HCT116 (cell line): ENCODE results near the gene CHCHD3.

ENCODE experiments used
- CTCF ChIP-seq, 3 experiments: fragments of 200-600 bp in 1 of 3; sonication (generic) in 1 of 3; IDR thresholded peaks in 2 of 3; conservative IDR thresholded peaks in 1 of 3; 2 replicates each; pipeline ENCODE4 v1.5.1; 2012 to 2017; ENCODE audit warnings: low read depth in 2 of 3, low read length in 2 of 3, antibody characterized with exemption in 1 of 3, borderline replicate concordance in 1 of 3, control low read depth in 1 of 3, mild to moderate bottlenecking in 1 of 3, mixed read lengths in 1 of 3, mixed run types in 1 of 3, moderate library complexity in 1 of 3; ENCODE audit not compliant: insufficient read depth in 1 of 3
- EGR1 ChIP-seq: IDR thresholded peaks from 2 replicates; pipeline ENCODE4 v1.6.1; 2012; ENCODE audit warnings: low read depth
- MAX ChIP-seq: IDR thresholded peaks from 2 replicates; pipeline ENCODE4 v1.6.1; 2012
- POLR2A ChIP-seq: IDR thresholded peaks from 2 replicates; pipeline ENCODE4 v1.7.0; 2011; ENCODE audit warnings: borderline replicate concordance; ENCODE audit not compliant: insufficient read depth, insufficient read length; ENCODE audit errors: extremely low read depth
- POLR2AphosphoS5 ChIP-seq: IDR thresholded peaks from 2 replicates; pipeline ENCODE4 v1.6.1; 2011; ENCODE audit warnings: mild to moderate bottlenecking, low read depth, low read length, moderate library complexity
- REST ChIP-seq: IDR thresholded peaks from 2 replicates; pipeline ENCODE4 v1.6.1; 2012; ENCODE audit warnings: low read depth
- YY1 ChIP-seq: IDR thresholded peaks from 2 replicates; pipeline ENCODE4 v1.6.1; 2011; ENCODE audit warnings: low read length, low read depth, moderate library complexity, mild to moderate bottlenecking; ENCODE audit not compliant: insufficient replicate concordance; ENCODE audit errors: extremely low read depth

- TF ChIP-seq POLR2AphosphoS5 (no peak), CTCF (IDR thresholded peaks at IDR 0.05 in 2 of 3, conservative IDR thresholded peaks at IDR 0.05 in 1 of 3; ENCODE audit: borderline replicate concordance in 1 of 3, insufficient read depth in 1 of 3, low read depth in 2 of 3, low read length in 2 of 3) (no peak), YY1 (no peak), POLR2A (no peak), MAX (no peak), REST (no peak), EGR1 (no peak)
These were observed 39.4 kb upstream of the CHCHD3 start for GRCh38 chr7:133121175-133121844.
